HepG2 (cell line): ENCODE results near the gene NTN5. TPM values are rescaled to one million over a fixed set of nuclear protein-coding genes. Genes with fewer than 3 reads are reported as not detected.

Source experiments
- HMG20B ChIP-seq: conservative IDR thresholded peaks from 2 replicates; pipeline ENCODE4 v1.6.1; 2016; ENCODE audit warnings: missing genetic modification reagents, missing compliant biosample characterization
- MATR3 ChIP-seq: sonication (generic); formaldehyde crosslinking; IDR thresholded peaks from 2 replicates; pipeline ENCODE4 v1.4.0; 2020; ENCODE audit warnings: missing genetic modification reagents
- ZEB1 ChIP-seq: IDR thresholded peaks from 2 replicates; pipeline ENCODE4 v1.6.1; 2012; ENCODE audit warnings: mild to moderate bottlenecking, low read depth, inconsistent platforms; ENCODE audit not compliant: insufficient replicate concordance
- polyA plus RNA-seq, 8 experiments: library from polyadenylated mRNA; depleted of rRNA in 3 of 8; stranded (reverse) in 7 of 8; unstranded in 1 of 8; fragments of >200 nt; fragmentation: Illumina TruSeq in 4 of 8; extraction: Trizol in 4 of 8; gene quantifications; 2 replicates each; pipeline versions ENCODE4 v1.2.1 to v1.2.3, GENCODE V29; 2011 to 2016; ENCODE audit warnings: low read depth in 4 of 8, missing spikeins in 1 of 8, mixed read lengths in 1 of 8; ENCODE audit not compliant: insufficient read depth in 1 of 8
- total RNA-seq, 5 experiments: library from RNA; depleted of rRNA; stranded (reverse); fragments of >200 nt; fragmentation: Illumina TruSeq; extraction: Trizol; gene quantifications; 2 replicates each; pipeline ENCODE4 v1.2.3, GENCODE V29; 2016; ENCODE audit warnings: low read depth in 1 of 5
- TF ChIP-seq, protein P1 (sequence below): sonication (generic); formaldehyde crosslinking; IDR thresholded peaks from 2 replicates; pipeline ENCODE4 v1.4.0; 2020; ENCODE audit warnings: missing genetic modification reagents, borderline replicate concordance
- TF ChIP-seq, protein P2 (sequence below): sonication (generic); formaldehyde crosslinking; IDR thresholded peaks from 2 replicates; pipeline ENCODE4 v1.8.1; 2023; ENCODE audit warnings: mild to moderate bottlenecking, moderate library complexity, missing genetic modification reagents
- TF ChIP-seq, protein P3 (sequence below): sonication (generic); formaldehyde crosslinking; IDR thresholded peaks from 2 replicates; pipeline ENCODE4 v1.4.0; 2020; ENCODE audit warnings: missing genetic modification reagents
- TF ChIP-seq, protein P4 (sequence below): sonication (generic); formaldehyde crosslinking; IDR thresholded peaks from 2 replicates; pipeline ENCODE4 v1.5.0; 2020; ENCODE audit warnings: mild to moderate bottlenecking, missing genetic modification reagents, borderline replicate concordance
- TF ChIP-seq, protein P5 (sequence below): sonication (generic); formaldehyde crosslinking; IDR thresholded peaks from 2 replicates; pipeline ENCODE4 v1.9.0; 2021; ENCODE audit warnings: mild to moderate bottlenecking, missing genetic modification reagents

The NTN5 gene
- total and polyA plus RNA-seq, 2 of the 13 experiments (the other 11 are each of a cell fraction or from before 2014, with no cell fraction given), result 0.05 TPM; not detected in 1

DNA sequence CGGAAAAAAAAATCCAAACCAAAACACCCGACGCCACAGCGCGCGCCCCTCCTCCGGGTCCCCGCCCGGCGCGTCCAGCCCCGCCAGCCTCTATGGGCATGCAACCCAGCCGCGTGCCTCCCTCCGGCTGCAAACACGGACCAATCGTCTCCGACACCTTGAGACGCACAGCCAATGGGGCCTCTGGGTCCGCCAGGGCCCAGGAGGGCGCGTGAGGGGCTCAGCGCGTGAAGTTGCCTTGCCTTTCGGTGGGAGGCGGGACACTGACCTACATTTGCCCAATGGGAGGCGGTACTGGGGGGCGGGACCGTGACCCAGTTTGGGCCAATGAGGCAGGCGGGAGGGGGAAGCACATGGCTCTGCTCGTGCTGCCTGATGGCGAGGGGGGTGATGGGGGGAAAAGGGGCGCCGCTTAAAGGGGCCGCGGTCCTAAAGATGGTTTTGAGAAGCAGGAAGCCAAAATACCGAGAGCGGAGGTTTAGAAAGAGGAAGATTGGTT lies 35.3 kb downstream of the NTN5 start (continued):
- TF ChIP-seq, protein P1, sequence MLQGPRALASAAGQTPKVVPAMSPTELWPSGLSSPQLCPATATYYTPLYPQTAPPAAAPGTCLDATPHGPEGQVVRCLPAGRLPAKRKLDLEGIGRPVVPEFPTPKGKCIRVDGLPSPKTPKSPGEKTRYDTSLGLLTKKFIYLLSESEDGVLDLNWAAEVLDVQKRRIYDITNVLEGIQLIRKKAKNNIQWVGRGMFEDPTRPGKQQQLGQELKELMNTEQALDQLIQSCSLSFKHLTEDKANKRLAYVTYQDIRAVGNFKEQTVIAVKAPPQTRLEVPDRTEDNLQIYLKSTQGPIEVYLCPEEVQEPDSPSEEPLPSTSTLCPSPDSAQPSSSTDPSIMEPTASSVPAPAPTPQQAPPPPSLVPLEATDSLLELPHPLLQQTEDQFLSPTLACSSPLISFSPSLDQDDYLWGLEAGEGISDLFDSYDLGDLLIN, result no peak
- TF ChIP-seq, protein P2, sequence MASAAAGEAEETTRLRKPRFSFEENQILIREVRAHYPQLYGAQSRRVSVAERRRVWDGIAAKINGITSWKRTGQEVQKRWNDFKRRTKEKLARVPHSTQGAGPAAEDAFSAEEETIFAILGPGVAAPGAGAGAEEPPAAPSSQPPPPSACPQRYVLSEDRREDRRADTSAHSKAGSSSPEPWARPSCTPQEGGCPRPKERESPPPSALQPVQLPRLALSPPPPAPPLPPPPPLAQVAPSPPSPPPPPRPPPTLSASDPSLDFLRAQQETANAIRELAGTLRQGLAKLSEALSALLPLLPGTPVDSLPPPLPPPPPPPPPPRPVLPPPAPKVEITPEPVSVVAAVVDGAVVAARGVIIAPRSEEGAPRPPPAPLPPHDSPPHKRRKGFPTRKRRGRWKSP (CRISPR knock-in tag), result no peak
- TF ChIP-seq MATR3 (no peak), ZEB1 (no peak), HMG20B (CRISPR knock-in tag) (0 out of 2 replicates have a peak, but pooled peaks have one; percentile 41)
- TF ChIP-seq, protein P3, sequence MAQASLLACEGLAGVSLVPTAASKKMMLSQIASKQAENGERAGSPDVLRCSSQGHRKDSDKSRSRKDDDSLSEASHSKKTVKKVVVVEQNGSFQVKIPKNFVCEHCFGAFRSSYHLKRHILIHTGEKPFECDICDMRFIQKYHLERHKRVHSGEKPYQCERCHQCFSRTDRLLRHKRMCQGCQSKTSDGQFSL (CRISPR knock-in tag), result no peak
- TF ChIP-seq, protein P4, sequence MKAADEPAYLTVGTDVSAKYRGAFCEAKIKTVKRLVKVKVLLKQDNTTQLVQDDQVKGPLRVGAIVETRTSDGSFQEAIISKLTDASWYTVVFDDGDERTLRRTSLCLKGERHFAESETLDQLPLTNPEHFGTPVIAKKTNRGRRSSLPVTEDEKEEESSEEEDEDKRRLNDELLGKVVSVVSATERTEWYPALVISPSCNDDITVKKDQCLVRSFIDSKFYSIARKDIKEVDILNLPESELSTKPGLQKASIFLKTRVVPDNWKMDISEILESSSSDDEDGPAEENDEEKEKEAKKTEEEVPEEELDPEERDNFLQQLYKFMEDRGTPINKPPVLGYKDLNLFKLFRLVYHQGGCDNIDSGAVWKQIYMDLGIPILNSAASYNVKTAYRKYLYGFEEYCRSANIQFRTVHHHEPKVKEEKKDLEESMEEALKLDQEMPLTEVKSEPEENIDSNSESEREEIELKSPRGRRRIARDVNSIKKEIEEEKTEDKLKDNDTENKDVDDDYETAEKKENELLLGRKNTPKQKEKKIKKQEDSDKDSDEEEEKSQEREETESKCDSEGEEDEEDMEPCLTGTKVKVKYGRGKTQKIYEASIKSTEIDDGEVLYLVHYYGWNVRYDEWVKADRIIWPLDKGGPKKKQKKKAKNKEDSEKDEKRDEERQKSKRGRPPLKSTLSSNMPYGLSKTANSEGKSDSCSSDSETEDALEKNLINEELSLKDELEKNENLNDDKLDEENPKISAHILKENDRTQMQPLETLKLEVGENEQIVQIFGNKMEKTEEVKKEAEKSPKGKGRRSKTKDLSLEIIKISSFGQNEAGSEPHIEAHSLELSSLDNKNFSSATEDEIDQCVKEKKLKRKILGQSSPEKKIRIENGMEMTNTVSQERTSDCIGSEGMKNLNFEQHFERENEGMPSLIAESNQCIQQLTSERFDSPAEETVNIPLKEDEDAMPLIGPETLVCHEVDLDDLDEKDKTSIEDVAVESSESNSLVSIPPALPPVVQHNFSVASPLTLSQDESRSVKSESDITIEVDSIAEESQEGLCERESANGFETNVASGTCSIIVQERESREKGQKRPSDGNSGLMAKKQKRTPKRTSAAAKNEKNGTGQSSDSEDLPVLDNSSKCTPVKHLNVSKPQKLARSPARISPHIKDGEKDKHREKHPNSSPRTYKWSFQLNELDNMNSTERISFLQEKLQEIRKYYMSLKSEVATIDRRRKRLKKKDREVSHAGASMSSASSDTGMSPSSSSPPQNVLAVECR, result peak; percentile 82; the same call in 1 of the 2 replicates
- TF ChIP-seq, protein P5, sequence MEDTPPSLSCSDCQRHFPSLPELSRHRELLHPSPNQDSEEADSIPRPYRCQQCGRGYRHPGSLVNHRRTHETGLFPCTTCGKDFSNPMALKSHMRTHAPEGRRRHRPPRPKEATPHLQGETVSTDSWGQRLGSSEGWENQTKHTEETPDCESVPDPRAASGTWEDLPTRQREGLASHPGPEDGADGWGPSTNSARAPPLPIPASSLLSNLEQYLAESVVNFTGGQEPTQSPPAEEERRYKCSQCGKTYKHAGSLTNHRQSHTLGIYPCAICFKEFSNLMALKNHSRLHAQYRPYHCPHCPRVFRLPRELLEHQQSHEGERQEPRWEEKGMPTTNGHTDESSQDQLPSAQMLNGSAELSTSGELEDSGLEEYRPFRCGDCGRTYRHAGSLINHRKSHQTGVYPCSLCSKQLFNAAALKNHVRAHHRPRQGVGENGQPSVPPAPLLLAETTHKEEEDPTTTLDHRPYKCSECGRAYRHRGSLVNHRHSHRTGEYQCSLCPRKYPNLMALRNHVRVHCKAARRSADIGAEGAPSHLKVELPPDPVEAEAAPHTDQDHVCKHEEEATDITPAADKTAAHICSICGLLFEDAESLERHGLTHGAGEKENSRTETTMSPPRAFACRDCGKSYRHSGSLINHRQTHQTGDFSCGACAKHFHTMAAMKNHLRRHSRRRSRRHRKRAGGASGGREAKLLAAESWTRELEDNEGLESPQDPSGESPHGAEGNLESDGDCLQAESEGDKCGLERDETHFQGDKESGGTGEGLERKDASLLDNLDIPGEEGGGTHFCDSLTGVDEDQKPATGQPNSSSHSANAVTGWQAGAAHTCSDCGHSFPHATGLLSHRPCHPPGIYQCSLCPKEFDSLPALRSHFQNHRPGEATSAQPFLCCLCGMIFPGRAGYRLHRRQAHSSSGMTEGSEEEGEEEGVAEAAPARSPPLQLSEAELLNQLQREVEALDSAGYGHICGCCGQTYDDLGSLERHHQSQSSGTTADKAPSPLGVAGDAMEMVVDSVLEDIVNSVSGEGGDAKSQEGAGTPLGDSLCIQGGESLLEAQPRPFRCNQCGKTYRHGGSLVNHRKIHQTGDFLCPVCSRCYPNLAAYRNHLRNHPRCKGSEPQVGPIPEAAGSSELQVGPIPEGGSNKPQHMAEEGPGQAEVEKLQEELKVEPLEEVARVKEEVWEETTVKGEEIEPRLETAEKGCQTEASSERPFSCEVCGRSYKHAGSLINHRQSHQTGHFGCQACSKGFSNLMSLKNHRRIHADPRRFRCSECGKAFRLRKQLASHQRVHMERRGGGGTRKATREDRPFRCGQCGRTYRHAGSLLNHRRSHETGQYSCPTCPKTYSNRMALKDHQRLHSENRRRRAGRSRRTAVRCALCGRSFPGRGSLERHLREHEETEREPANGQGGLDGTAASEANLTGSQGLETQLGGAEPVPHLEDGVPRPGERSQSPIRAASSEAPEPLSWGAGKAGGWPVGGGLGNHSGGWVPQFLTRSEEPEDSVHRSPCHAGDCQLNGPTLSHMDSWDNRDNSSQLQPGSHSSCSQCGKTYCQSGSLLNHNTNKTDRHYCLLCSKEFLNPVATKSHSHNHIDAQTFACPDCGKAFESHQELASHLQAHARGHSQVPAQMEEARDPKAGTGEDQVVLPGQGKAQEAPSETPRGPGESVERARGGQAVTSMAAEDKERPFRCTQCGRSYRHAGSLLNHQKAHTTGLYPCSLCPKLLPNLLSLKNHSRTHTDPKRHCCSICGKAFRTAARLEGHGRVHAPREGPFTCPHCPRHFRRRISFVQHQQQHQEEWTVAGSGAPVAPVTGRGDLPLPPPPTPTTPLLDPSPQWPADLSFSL (CRISPR knock-in tag), result no peak
- TF ChIP-seq, all 625 proteins: peak for 283
